NB4 (cell line): ENCODE measurements around the gene BBX.

Experiments
- CTCF ChIP-seq: IDR thresholded peaks from one replicate; pipeline ENCODE4 v1.5.1; 2012; ENCODE audit warnings: low read depth, low read length
- POLR2A ChIP-seq: IDR thresholded peaks from 2 replicates; pipeline ENCODE4 v1.6.1; 2011; ENCODE audit warnings: mild to moderate bottlenecking; ENCODE audit not compliant: insufficient read length; ENCODE audit errors: extremely low read depth

DNA sequence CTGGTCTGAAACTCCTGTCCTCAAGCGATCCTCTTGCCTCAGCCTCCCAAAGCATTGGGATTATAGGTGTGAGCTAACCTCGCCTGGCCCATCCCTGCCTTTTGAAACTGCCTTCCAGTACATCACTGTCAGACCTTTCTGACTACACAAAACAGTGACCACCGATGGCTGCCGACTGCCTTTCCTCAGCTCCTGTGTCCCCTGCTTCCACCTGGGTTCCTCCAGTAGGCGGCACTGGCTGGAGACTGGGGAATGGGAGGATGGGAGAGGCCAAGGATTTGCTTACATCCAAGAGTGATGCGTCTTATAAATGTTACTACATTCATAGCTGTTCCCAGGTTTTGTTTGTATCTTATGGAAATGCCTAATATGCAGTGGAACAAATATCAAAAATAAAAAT lies 242.8 kb downstream of the BBX start:
- no peak for TF ChIP-seq CTCF
- no peak for TF ChIP-seq POLR2A
